HG02884 (cell line): ENCODE measurements around the gene GDI1.
A peak's percentile ranks its signal among the peaks of the same experiment; 100 is the strongest.

ENCODE experiments used
- ATAC-seq: cut with Tn5 transposase; IDR thresholded peaks from one replicate; pipeline ENCODE4 v1.9.1; 2021; ENCODE audit warnings: mild to moderate bottlenecking, moderate library complexity; ENCODE audit not compliant: unreplicated experiment

The GDI1 gene

GRCh38 chrX:154436374-154436982, 476 bp upstream of the GDI1 start:
- ATAC-seq: no peak

DNA sequence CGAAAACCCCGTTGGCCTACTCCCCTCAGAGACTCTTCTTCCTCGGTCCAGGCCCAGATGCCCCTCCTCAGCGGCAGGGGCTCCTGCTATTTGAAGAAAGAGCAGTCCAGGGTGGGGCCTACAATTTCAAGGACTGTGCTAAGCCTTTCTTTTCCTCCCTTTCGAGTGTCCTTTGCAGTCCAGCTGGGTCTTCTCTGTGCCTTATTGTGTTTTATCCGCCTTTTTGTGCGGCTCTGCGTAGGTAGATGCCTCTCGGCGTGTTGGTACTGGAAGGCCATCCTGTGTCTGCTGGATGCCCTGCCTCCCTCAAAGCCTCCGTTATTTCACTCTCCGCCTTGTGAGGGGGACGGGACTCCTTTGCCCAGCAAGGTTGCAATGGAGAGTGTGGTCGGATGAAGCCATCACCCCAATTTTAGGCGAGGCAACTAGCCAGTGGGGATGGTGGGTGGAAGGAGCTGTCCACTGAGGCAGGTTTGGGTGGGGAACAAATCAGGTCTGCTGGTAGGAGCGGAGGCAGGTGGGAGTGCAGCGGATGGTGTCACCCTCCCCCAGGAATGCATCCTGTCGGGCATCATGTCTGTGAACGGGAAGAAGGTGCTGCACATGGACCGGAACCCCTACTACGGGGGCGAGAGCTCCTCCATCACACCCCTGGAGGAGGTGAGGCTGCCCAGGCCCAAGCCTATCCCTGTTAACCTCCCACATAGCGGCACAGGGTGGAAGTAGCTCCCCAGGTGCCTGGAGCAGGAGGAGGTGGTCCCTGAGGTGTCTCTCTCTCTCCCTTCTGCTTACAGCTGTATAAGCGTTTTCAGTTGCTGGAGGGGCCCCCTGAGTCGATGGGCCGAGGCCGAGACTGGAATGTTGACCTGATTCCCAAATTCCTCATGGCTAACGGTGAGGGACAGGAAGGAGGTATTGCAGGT, 1.3 kb downstream of the GDI1 start:
- no peak for ATAC-seq

- no peak for ATAC-seq
These were observed 2.9 kb downstream of the GDI1 start for GRCh38 chrX:154439841-154440240.

DNA sequence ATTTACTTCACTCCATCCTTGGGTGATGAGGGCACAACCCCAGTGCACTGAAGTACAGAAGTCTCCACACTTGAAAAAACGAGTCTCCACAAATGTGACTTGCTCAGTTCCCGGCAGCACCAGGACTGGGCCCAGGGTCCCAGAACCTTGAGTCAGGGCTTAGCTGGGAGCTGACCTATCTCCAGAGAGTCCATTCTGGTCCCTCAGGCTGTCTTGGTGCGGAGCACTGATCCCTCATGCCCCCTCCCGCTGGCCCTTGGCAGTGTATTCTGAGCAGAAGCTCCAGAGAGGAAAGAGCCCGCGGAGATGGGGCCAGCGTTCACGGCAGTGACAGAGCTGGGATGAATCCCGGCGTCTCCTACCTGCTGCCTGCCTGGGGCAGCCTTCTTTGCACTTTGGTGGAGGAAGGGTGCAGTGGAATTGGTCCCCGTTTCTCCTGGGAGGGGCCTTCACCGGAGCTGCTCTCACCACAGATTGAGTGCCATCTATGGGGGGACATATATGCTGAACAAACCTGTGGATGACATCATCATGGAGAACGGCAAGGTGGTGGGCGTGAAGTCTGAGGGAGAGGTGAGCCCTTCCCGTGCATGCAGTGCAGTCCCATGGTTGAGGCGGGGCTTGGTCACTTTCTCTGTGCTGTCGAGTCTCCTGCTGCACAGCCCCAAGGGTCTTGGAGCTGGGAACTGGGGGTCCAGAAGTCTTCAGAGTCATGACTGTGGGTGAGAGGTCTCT, 3.8 kb downstream of the GDI1 start:
- no peak for ATAC-seq

GRCh38 chrX:154441564-154441963, 4.6 kb downstream of the GDI1 start:
- ATAC-seq: no peak

- ATAC-seq: no peak
These were observed 5.2 kb downstream of the GDI1 start for GRCh38 chrX:154441984-154442707.

GRCh38 chrX:154443479-154443910, 6.5 kb downstream of the GDI1 start:
- no peak for ATAC-seq

DNA sequence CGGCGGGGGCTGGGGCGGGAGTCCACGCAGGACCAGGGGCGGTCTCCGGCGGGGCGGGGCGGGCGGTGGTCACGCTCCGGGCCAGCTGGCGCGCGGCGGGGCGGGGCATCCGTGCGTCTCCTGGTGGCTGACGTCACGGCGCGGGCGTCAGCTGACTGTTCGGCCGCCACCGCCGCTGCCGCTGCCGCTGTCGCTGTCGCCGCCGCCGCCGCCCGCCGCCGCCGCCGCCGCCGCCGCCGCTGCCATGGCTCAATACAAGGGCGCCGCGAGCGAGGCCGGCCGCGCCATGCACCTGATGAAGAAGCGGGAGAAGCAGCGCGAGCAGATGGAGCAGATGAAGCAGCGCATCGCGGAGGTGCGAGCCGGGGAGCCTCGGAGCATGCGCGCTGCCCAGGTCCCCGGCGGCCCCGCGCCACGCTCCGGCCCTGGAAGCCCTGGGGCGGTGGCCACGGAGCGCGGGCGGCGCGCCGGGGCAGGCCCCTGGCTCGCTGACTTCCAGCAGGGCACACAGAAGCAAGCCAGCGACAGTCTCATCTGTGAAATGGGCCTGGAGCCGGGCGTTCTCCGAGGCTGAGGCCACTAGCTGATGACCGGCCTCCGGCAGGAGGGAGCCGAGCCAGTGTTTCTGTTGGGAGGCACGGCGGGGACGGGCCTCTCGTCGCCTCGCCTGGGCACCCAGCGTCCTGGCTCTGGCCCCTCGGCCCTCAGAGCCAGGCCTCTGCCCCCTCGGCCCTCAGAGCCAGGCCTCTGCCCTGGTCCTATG, 7.2 kb downstream of the GDI1 start, which contains the start of gene FAM50A:
FAM50A (plus strand) TSS at position 150 of the 763 bp plus-strand sequence; CDS start at position 245, 95 bp downstream.
- ATAC-seq: peak; percentile 66

DNA sequence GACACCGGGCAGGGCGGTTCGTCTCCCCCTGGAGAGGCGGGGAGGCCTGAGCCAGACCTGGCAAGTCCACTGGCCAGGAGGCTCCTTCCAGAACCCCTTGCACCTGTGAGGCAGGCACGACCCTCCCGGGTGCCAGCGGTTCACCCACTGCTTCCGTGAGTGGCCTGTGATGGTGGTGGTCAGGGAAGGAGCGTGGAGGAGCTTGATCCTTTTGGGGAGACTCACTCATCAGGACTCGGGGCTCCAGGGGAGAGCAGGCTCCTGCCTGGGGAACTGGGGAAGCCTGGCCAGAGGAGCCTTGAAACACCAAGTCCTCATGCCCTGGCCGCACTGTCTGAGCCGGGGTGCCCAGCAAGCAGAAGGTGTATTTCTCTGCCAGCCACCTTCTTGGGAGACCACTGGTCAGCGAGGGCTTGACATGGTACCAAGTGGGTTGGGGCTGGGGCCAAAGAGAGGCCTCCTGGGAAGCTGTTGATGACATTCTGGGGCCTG, 7.8 kb downstream of the GDI1 start:
- no peak for ATAC-seq

DNA sequence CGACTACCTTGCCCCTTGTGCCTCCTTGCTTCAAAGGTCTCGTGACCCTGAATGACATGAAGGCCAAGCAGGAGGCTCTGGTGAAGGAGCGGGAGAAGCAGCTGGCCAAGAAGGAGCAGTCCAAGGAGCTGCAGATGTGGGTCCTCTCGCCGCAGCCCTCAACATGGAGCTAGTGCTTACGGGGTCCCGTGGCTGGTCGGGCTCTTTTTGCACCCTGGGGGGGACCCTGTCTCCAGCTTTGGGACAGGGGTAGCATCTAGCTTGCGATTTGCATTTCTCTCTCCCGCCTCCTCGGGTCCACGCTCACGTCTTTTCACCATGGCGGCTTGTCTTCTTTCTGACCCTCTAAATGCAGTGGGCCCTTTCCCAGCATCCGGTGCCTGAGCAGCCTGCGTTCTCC, 8.8 kb downstream of the GDI1 start:
- ATAC-seq: no peak

- ATAC-seq: no peak
These were observed 9.5 kb downstream of the GDI1 start for GRCh38 chrX:154446430-154446829.

DNA sequence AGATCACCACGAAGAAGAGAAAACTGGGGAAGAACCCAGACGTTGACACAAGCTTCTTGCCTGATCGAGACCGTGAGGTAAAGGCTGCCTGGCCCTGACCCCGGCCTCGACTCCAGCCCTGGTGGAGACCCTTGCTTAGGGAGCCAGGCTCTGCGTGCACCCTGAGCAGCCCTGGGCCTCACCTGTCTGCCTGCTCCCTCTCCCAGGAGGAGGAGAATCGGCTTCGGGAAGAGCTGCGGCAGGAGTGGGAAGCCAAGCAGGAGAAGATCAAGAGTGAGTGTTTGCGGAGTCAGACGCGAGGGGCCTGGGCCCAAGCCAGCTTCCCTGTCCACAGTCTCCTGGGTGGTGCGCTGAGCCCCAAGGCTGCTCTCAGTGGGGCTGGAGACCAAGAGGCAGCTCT, 11.5 kb downstream of the GDI1 start:
- no peak for ATAC-seq

GRCh38 chrX:154449618-154450017, 12.7 kb downstream of the GDI1 start:
- ATAC-seq: no peak

GRCh38 chrX:154450312-154450711, 13.4 kb downstream of the GDI1 start:
- ATAC-seq: no peak

GRCh38 chrX:154452823-154453222, 15.9 kb downstream of the GDI1 start:
- ATAC-seq: no peak

GRCh38 chrX:154457491-154458115, 20.6 kb downstream of the GDI1 start:
- peak; percentile 54 for ATAC-seq

DNA sequence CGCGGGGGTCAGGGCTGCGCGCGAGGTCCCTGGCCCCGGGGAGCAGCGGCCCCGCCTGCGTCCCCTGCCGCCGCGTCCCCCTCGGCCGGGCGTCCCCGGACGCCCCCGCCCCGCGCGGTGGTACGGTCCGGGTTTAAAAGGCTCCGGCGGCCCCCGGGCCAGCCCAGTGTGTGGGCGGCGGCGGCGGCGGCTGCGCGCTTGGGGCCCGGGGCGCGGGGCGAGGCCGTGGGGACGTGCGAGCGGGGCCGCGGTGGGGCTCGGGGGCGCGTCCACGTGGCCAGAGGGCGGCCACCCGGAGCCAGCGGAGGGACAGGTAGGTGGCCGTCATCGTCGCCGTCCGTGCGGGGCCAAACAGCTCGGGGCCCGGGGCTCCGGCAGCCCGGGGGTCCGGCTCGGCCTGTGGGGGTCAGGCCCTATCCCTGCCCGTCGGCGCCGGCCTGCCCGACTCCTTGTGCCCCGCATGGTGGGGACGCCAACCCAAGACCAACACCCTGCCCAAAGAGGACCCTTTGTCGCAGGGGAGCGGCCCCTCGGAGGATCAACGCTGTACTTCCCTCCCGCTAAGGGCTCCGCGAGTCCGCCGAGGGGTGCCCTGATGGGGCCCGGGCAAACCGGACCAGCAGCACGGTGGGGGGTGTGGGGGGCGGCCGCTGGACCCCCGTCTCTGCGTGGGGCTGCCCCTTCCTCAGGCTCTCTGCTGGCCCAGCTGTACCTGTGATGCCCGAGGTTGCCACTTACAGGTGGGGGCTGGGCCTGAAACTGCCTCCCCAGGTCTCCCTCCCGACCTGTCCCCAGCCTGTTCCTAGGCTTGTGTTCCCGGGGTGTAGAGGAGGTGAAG, 21.4 kb downstream of the GDI1 start, which contains the start of gene PLXNA3:
PLXNA3 (plus strand) TSS at position 166 of the 838 bp plus-strand sequence. CDS start 1,903 bp downstream, outside the sequence.
- peak; percentile 54 for ATAC-seq
